22Rv1 (cell line): ENCODE measurements around the gene CLMN.

ENCODE experiments used
- ZFX ChIP-seq: fragments of 450-650 bp; IDR thresholded peaks from 2 replicates; pipeline ENCODE4 v1.6.1; 2017; ENCODE audit warnings: antibody characterized with exemption, borderline replicate concordance
- TF ChIP-seq, protein P1 (sequence below): fragments of 450-650 bp; IDR thresholded peaks from 2 replicates; pipeline ENCODE4 v1.5.1; 2017; ENCODE audit warnings: mild to moderate bottlenecking

DNA sequence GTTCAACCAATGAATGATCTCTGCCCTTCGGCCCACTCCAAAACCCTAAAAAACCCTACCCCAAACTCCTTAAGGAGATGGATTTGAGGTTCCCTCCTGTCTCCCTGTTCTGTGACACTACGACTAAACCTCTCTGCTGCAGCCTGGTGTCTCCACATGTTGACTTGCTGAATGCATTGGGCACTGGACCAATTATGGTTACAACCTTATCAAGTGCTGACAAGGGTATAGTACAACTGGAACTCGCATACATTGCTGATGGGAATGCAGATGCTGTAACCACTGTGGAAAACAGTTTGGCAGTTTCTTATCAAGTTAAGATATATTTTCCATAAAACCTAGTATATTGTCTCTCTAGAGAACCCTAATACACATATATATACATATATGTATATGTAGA, 156.0 kb downstream of the CLMN start:
- TF ChIP-seq, protein P1, sequence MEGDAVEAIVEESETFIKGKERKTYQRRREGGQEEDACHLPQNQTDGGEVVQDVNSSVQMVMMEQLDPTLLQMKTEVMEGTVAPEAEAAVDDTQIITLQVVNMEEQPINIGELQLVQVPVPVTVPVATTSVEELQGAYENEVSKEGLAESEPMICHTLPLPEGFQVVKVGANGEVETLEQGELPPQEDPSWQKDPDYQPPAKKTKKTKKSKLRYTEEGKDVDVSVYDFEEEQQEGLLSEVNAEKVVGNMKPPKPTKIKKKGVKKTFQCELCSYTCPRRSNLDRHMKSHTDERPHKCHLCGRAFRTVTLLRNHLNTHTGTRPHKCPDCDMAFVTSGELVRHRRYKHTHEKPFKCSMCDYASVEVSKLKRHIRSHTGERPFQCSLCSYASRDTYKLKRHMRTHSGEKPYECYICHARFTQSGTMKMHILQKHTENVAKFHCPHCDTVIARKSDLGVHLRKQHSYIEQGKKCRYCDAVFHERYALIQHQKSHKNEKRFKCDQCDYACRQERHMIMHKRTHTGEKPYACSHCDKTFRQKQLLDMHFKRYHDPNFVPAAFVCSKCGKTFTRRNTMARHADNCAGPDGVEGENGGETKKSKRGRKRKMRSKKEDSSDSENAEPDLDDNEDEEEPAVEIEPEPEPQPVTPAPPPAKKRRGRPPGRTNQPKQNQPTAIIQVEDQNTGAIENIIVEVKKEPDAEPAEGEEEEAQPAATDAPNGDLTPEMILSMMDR: no peak
- no peak for TF ChIP-seq ZFX
